ENCODE measurements around the gene UNC5B. TPM values are rescaled to one million over a fixed set of nuclear protein-coding genes. Genes with fewer than 3 reads are reported as not detected.

The UNC5B gene
- total RNA-seq, 4 donors from 2014 or later = 5.3 to 26.6 (median 17.7) TPM

GRCh38 chr10:71254834-71255549 lies 42.6 kb downstream of the UNC5B start:
- Histone ChIP-seq H3K4me3 (no peak overlapping the region), H3K36me3 (no peaks in the 10 kb centered on the region), H3K27ac (no peak overlapping the region), H3K4me1 (peaks cover 5 to 6% of the 10 kb centered on the region in 2 donors), H3K9me3 (no peaks in the 10 kb centered on the region), H3K27me3 (no peaks in the 10 kb centered on the region)
- intact Hi-C loops (cut with DNase I; ENCODE audit: low total_unique reads) = no loop called here
- no peak for DNase-seq
- TF ChIP-seq POLR2A (IDR thresholded peaks at IDR 0.05) = no peak
- TF ChIP-seq CTCF (IDR thresholded peaks at IDR 0.05) = no peak

GRCh38 chr10:71255550-71255807 lies 43.1 kb downstream of the UNC5B start:
- TF ChIP-seq POLR2A (IDR thresholded peaks at IDR 0.05) (no peak), CTCF (IDR thresholded peaks at IDR 0.05) (no peak)
- intact Hi-C loops (cut with DNase I; ENCODE audit: low total_unique reads) = no loop called here
- Histone ChIP-seq H3K4me1 (peaks cover 8 to 11% of the 10 kb centered on the region in 2 donors), H3K36me3 (no peaks in the 10 kb centered on the region), H3K9me3 (no peaks in the 10 kb centered on the region), H3K27me3 (no peaks in the 10 kb centered on the region), H3K4me3 (no peak overlapping the region), H3K27ac (no peak overlapping the region)
- DNase-seq = no peak

- intact Hi-C loops (cut with DNase I; ENCODE audit: low total_unique reads) = no loop called here
These were observed 43.7 kb downstream of the UNC5B start for GRCh38 chr10:71255808-71256660.

GRCh38 chr10:71256661-71257318 lies 44.4 kb downstream of the UNC5B start:
- intact Hi-C loops (cut with DNase I; ENCODE audit: low total_unique reads) = no loop called here
- Histone ChIP-seq H3K27me3 (no peaks in the 10 kb centered on the region), H3K4me1 (peaks cover 8 to 11% of the 10 kb centered on the region in 2 donors), H3K4me3 (no peak overlapping the region), H3K27ac (no peak overlapping the region), H3K36me3 (no peaks in the 10 kb centered on the region), H3K9me3 (no peaks in the 10 kb centered on the region)
- no peak for TF ChIP-seq POLR2A (IDR thresholded peaks at IDR 0.05)
- TF ChIP-seq CTCF (IDR thresholded peaks at IDR 0.05) = no peak
- no peak for DNase-seq

More at GRCh38 chr10:71255808-71256660, 43.7 kb downstream of the UNC5B start:
- peaks cover 8 to 11% of the 10 kb centered on the region in 2 donors for H3K4me1 ChIP-seq
- peak; percentile 53 to 77 for DNase-seq
- no peak overlapping the region for H3K4me3 ChIP-seq
- H3K27ac ChIP-seq = no peak overlapping the region
- H3K36me3 ChIP-seq = no peaks in the 10 kb centered on the region
- no peak for TF ChIP-seq CTCF (IDR thresholded peaks at IDR 0.05)
- no peaks in the 10 kb centered on the region for H3K27me3 ChIP-seq
- no peaks in the 10 kb centered on the region for H3K9me3 ChIP-seq
